Measurements from ENCODE around the gene A2ML1.

DNA sequence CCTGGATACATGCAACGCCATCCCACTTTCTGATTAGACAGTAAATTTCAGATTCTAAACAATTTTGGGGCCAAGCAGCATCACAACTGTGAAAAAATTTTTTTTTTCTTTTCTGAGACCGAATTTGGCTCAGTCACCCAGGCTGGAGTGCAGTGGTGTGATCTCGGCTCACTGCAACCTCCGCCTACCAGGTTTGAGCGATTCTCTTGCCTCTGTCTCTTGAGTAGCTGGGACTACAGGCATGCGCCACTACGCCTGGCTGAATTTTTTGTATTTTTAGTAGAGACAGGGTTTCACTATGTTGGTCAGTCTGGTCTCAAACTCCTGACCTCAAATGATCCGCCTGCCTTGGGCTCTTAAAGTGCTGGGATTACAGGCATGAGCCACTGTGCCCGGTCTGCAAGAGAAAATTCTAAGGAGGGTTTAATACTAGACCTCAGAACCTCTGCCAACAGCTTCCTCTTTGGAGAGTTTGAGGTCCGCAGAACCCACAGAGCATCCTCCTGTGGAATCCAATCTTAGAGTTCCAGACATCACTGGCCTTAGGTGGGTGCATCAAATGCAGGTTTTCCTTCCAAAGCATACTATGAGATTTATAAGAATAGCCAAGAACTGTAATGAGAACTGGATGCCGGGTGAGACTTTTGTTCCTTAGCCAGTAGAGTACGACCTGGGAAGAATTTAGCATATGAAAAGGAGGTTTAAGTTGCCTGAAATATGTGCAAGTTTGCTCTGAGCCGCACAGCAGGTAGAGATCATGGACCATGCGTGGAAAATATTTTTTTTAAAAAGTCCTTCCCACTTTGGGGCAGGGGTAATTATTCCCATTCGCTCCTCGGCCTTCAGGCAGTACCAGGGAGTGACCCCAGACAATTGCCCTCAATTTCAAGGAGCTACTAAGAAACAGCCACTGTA lies 84.1 kb downstream of the A2ML1 start:
- TF ChIP-seq, protein P1, sequence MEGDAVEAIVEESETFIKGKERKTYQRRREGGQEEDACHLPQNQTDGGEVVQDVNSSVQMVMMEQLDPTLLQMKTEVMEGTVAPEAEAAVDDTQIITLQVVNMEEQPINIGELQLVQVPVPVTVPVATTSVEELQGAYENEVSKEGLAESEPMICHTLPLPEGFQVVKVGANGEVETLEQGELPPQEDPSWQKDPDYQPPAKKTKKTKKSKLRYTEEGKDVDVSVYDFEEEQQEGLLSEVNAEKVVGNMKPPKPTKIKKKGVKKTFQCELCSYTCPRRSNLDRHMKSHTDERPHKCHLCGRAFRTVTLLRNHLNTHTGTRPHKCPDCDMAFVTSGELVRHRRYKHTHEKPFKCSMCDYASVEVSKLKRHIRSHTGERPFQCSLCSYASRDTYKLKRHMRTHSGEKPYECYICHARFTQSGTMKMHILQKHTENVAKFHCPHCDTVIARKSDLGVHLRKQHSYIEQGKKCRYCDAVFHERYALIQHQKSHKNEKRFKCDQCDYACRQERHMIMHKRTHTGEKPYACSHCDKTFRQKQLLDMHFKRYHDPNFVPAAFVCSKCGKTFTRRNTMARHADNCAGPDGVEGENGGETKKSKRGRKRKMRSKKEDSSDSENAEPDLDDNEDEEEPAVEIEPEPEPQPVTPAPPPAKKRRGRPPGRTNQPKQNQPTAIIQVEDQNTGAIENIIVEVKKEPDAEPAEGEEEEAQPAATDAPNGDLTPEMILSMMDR (IDR thresholded peaks at IDR 0.05; ENCODE audit: low read depth, low read length), result no peak
- no peak for TF ChIP-seq EZH2phosphoT487 (IDR thresholded peaks at IDR 0.05; ENCODE audit: low read depth)
